Osteoblast (primary cell): ENCODE data around the gene KLHL36. TPM values are rescaled to one million over a fixed set of nuclear protein-coding genes. Genes with fewer than 3 reads are reported as not detected.

Experiments
- DNase-seq: peaks from one replicate; pipeline ENCODE4 v3.0.0; 2011; ENCODE audit warnings: low spot score, mixed read lengths; ENCODE audit not compliant: insufficient read length; ENCODE audit errors: missing footprints
- H2AFZ ChIP-seq: 2 replicates; pipeline ENCODE4 v1.6.0; 2011; ENCODE audit warnings: mild to moderate bottlenecking, low read length
- H3K27ac ChIP-seq: 2 replicates; pipeline ENCODE4 v1.5.1; 2011; ENCODE audit warnings: mild to moderate bottlenecking, low read depth, low read length, moderate library complexity
- H3K27me3 ChIP-seq: 2 replicates; pipeline ENCODE4 v1.6.0; 2012; ENCODE audit warnings: mild to moderate bottlenecking, control low read depth, inconsistent platforms, low read length, moderate library complexity; ENCODE audit not compliant: insufficient read depth
- H3K36me3 ChIP-seq: 2 replicates; pipeline ENCODE4 v1.5.1; 2011; ENCODE audit warnings: mild to moderate bottlenecking, low read length, control low read depth, moderate library complexity; ENCODE audit not compliant: insufficient read depth
- H3K4me1 ChIP-seq: 2 replicates; pipeline ENCODE4 v1.5.1; 2011; ENCODE audit warnings: mild to moderate bottlenecking, low read length, control low read depth, moderate library complexity; ENCODE audit not compliant: insufficient read depth
- H3K4me2 ChIP-seq: 2 replicates; pipeline ENCODE4 v1.6.0; 2011; ENCODE audit warnings: mild to moderate bottlenecking, low read length; ENCODE audit not compliant: insufficient read depth
- H3K4me3 ChIP-seq: fragments of 200-600 bp; sonication (generic); 3 replicates; pipeline ENCODE4 v1.5.1; 2012; ENCODE audit warnings: mild to moderate bottlenecking, low read length, inconsistent platforms; ENCODE audit not compliant: insufficient read depth
- H3K79me2 ChIP-seq: 2 replicates; pipeline ENCODE4 v1.6.0; 2012; ENCODE audit warnings: mild to moderate bottlenecking, low read length, control low read depth, inconsistent platforms; ENCODE audit not compliant: insufficient read depth
- H3K9me3 ChIP-seq: 2 replicates; pipeline ENCODE4 v1.5.1; 2011; ENCODE audit warnings: low read depth, low read length, control low read depth
- H4K20me1 ChIP-seq: 2 replicates; pipeline ENCODE4 v1.6.0; 2012; ENCODE audit warnings: mild to moderate bottlenecking, low read length, control low read depth; ENCODE audit not compliant: insufficient read depth
- total RNA-seq: library from RNA; depleted of rRNA; stranded (reverse); fragments of >200 nt; gene quantifications from 2 replicates; pipeline ENCODE4 v1.2.3, GENCODE V29; 2012
- TF ChIP-seq, protein P1 (sequence below): IDR thresholded peaks from 2 replicates; pipeline ENCODE4 v1.5.1; 2011; ENCODE audit warnings: mild to moderate bottlenecking, low read depth, low read length, moderate library complexity; ENCODE audit errors: extremely low read depth

The KLHL36 gene
- total RNA-seq, 1 donor: 69.1 TPM

DNA sequence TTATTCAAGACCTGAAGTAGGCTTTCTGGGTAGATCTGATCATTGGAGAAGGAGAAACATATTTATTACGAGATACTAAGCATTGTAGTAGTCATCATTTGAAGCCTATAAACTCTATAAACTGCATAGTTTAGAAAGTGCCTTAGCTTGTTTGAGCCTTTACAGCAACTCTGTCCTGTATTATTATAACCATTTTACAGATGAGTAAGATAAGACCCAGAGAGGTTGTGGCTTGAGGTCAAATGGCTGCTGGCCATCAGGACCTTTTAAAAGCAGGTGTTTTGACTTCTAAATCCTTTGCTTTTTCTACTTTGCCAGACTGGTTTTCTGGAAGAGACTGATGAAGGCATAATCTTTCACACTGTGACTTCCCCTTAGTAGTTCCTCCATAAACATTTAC lies 58.5 kb downstream of the KLHL36 start:
- no peaks in the 10 kb centered on the region for H3K36me3 ChIP-seq
- TF ChIP-seq, protein P1, sequence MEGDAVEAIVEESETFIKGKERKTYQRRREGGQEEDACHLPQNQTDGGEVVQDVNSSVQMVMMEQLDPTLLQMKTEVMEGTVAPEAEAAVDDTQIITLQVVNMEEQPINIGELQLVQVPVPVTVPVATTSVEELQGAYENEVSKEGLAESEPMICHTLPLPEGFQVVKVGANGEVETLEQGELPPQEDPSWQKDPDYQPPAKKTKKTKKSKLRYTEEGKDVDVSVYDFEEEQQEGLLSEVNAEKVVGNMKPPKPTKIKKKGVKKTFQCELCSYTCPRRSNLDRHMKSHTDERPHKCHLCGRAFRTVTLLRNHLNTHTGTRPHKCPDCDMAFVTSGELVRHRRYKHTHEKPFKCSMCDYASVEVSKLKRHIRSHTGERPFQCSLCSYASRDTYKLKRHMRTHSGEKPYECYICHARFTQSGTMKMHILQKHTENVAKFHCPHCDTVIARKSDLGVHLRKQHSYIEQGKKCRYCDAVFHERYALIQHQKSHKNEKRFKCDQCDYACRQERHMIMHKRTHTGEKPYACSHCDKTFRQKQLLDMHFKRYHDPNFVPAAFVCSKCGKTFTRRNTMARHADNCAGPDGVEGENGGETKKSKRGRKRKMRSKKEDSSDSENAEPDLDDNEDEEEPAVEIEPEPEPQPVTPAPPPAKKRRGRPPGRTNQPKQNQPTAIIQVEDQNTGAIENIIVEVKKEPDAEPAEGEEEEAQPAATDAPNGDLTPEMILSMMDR: no peak
- no peaks in the 10 kb centered on the region for H3K9me3 ChIP-seq
- H3K27me3 ChIP-seq: no peaks in the 10 kb centered on the region
- no peak for DNase-seq
- no peak overlapping the region for H3K27ac ChIP-seq
- H4K20me1 ChIP-seq: peaks cover 65% of the 10 kb centered on the region
- no peak overlapping the region for H3K4me3 ChIP-seq
- peaks cover 96% of the 10 kb centered on the region for H3K79me2 ChIP-seq
- H2AFZ ChIP-seq: no peak overlapping the region
- H3K4me1 ChIP-seq: no peaks in the 10 kb centered on the region
- no peak overlapping the region for H3K4me2 ChIP-seq

DNA sequence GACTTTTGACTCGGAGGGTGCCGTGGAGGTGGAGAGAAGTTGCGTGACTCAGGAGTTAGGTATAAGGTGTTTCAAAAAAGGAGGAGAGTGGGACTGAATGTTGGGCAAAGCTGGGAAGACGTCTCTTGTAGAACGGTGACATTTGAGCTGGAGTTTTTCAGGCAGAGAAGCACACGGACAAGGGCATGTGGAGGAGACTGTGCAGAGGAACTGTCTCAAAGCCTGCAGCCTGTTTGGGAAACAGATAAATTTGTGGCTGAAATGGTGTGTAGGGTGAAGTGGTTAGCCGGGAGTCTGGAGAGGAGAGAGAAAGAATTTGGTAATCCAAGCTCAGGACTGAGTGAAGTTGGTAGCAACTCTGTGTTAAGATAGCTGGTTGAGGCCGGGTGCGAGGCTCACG lies 61.3 kb downstream of the KLHL36 start:
- H3K27me3 ChIP-seq: no peaks in the 10 kb centered on the region
- H3K4me2 ChIP-seq: no peak overlapping the region
- H4K20me1 ChIP-seq: peaks cover 76% of the 10 kb centered on the region
- no peaks in the 10 kb centered on the region for H3K36me3 ChIP-seq
- no peak overlapping the region for H2AFZ ChIP-seq
- no peaks in the 10 kb centered on the region for H3K9me3 ChIP-seq
- no peaks in the 10 kb centered on the region for H3K4me1 ChIP-seq
- TF ChIP-seq, protein P1: no peak
- H3K4me3 ChIP-seq: no peak overlapping the region
- peaks cover 98% of the 10 kb centered on the region for H3K79me2 ChIP-seq
- H3K27ac ChIP-seq: no peak overlapping the region
- DNase-seq: no peak

DNA sequence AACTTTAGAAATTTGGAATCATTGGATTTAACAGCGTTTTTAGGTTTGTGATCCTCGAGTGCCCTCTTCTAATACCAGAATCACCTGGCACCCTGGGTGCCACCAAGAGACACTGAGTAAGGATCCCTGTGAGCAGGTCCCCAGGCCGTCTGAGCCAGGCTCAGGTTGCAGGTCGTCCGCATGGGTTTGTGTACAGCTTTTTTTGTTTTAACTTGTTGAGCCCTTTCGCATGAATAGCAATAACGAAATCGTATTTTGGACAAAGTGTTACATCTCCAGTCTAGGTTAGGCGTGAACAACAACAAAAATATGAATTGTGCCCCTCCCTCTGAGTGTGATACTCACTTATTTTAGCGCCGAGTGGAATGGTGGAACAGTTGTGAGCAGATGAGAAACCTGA lies 62.4 kb downstream of the KLHL36 start:
- Histone ChIP-seq H4K20me1 (peaks cover 76% of the 10 kb centered on the region), H3K4me2 (no peak overlapping the region), H2AFZ (no peak overlapping the region), H3K4me1 (no peaks in the 10 kb centered on the region), H3K27ac (no peak overlapping the region), H3K79me2 (peaks cover 96% of the 10 kb centered on the region), H3K9me3 (no peaks in the 10 kb centered on the region), H3K36me3 (no peaks in the 10 kb centered on the region), H3K27me3 (no peaks in the 10 kb centered on the region), H3K4me3 (no peak overlapping the region)
- no peak for DNase-seq
- TF ChIP-seq, protein P1: no peak

Other genes starting within 250 kb of the KLHL36 start
- gene MEAK7, start 143.9 kb upstream of the KLHL36 start, total RNA-seq: 24.2 and 27.7 TPM in 2 replicates
- 145 and 170 TPM in 2 replicates for gene COTL1, start 30.4 kb upstream of the KLHL36 start, total RNA-seq
- 41.8 and 43.1 TPM in 2 replicates for gene USP10, start 51.5 kb downstream of the KLHL36 start, total RNA-seq
- gene CRISPLD2, start 171.5 kb downstream of the KLHL36 start, total RNA-seq: 40.2 and 122 TPM in 2 replicates